Measurements from ENCODE around the gene RNF128. TPM values are rescaled to one million over a fixed set of nuclear protein-coding genes. Genes with fewer than 3 reads are reported as not detected.

The RNF128 gene
- total RNA-seq, 1 donor from 2014 or later: not detected

DNA sequence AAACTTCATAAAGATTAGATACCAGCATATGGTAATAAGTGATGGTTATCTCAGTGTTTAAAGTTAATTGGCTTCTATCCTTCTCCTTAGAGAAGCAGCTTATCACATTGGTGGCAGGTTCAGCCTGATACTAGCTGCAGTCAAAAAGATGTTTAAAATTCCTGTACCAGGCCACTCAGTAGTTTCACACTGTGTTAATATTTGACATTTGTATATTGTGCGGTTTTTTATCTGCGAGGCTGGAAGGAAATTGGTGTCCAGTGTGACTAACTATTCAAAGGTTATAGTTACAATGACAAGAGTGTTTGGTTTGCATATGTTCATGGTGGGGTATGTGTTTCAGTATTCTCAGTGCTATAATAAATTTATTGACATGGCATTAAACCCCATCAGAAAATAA, 48.5 kb downstream of the RNF128 start:
- Mint-ChIP-seq H3K9me3 (ENCODE audit: unreplicated experiment) (no peaks in the 10 kb centered on the region), H3K27me3 (ENCODE audit: unreplicated experiment) (no peaks in the 10 kb centered on the region), H3K4me1 (ENCODE audit: low read depth, unreplicated experiment) (no peaks in the 10 kb centered on the region), H3K36me3 (ENCODE audit: unreplicated experiment) (no peaks in the 10 kb centered on the region), H3K4me3 (ENCODE audit: unreplicated experiment) (no peak overlapping the region), H3K27ac (ENCODE audit: unreplicated experiment) (no peak overlapping the region)
- DNase-seq: no peak
- TF ChIP-seq, protein P1, sequence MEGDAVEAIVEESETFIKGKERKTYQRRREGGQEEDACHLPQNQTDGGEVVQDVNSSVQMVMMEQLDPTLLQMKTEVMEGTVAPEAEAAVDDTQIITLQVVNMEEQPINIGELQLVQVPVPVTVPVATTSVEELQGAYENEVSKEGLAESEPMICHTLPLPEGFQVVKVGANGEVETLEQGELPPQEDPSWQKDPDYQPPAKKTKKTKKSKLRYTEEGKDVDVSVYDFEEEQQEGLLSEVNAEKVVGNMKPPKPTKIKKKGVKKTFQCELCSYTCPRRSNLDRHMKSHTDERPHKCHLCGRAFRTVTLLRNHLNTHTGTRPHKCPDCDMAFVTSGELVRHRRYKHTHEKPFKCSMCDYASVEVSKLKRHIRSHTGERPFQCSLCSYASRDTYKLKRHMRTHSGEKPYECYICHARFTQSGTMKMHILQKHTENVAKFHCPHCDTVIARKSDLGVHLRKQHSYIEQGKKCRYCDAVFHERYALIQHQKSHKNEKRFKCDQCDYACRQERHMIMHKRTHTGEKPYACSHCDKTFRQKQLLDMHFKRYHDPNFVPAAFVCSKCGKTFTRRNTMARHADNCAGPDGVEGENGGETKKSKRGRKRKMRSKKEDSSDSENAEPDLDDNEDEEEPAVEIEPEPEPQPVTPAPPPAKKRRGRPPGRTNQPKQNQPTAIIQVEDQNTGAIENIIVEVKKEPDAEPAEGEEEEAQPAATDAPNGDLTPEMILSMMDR (IDR thresholded peaks at IDR 0.05; ENCODE audit: partially characterized antibody, unreplicated experiment): no peak

DNA sequence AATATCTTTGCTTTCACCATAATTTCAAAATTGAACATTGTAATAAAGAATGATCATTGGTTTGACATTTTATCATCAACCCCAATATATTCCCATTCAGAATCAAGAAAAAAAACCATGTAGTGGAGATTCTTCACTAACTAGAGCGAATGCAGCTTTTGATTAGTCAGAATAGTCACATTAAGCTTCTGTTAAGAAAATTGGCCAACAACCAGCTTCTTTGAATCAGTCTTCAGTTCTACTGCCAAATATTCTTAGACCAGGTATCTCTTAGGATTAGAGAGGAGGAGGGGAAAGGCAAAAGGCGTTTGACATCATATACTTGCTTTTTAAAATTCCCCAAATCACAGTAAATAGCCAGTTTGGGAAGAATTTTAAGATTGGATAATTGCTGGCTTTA, 53.8 kb downstream of the RNF128 start:
- no peaks in the 10 kb centered on the region for H3K27me3 Mint-ChIP-seq (ENCODE audit: unreplicated experiment)
- no peak overlapping the region for H3K4me3 Mint-ChIP-seq (ENCODE audit: unreplicated experiment)
- H3K36me3 Mint-ChIP-seq (ENCODE audit: unreplicated experiment): no peaks in the 10 kb centered on the region
- H3K9me3 Mint-ChIP-seq (ENCODE audit: unreplicated experiment): no peaks in the 10 kb centered on the region
- H3K4me1 Mint-ChIP-seq (ENCODE audit: low read depth, unreplicated experiment): no peaks in the 10 kb centered on the region
- TF ChIP-seq, protein P1 (IDR thresholded peaks at IDR 0.05; ENCODE audit: partially characterized antibody, unreplicated experiment): no peak
- H3K27ac Mint-ChIP-seq (ENCODE audit: unreplicated experiment): no peak overlapping the region
- DNase-seq: no peak

GRCh38 chrX:106780664-106781377, 54.3 kb downstream of the RNF128 start:
- TF ChIP-seq, protein P1 (IDR thresholded peaks at IDR 0.05; ENCODE audit: partially characterized antibody, unreplicated experiment): no peak
- Mint-ChIP-seq H3K27ac (ENCODE audit: unreplicated experiment) (no peak overlapping the region), H3K4me3 (ENCODE audit: unreplicated experiment) (no peak overlapping the region), H3K36me3 (ENCODE audit: unreplicated experiment) (no peaks in the 10 kb centered on the region), H3K4me1 (ENCODE audit: low read depth, unreplicated experiment) (no peaks in the 10 kb centered on the region), H3K9me3 (ENCODE audit: unreplicated experiment) (no peaks in the 10 kb centered on the region), H3K27me3 (ENCODE audit: unreplicated experiment) (no peaks in the 10 kb centered on the region)
- no peak for DNase-seq

GRCh38 chrX:106783716-106784115, 57.2 kb downstream of the RNF128 start:
- DNase-seq: no peak
- Mint-ChIP-seq H3K4me1 (ENCODE audit: low read depth, unreplicated experiment) (no peaks in the 10 kb centered on the region), H3K27ac (ENCODE audit: unreplicated experiment) (no peak overlapping the region), H3K4me3 (ENCODE audit: unreplicated experiment) (no peak overlapping the region), H3K9me3 (ENCODE audit: unreplicated experiment) (no peaks in the 10 kb centered on the region), H3K36me3 (ENCODE audit: unreplicated experiment) (no peaks in the 10 kb centered on the region), H3K27me3 (ENCODE audit: unreplicated experiment) (no peaks in the 10 kb centered on the region)
- TF ChIP-seq, protein P1 (IDR thresholded peaks at IDR 0.05; ENCODE audit: partially characterized antibody, unreplicated experiment): no peak

DNA sequence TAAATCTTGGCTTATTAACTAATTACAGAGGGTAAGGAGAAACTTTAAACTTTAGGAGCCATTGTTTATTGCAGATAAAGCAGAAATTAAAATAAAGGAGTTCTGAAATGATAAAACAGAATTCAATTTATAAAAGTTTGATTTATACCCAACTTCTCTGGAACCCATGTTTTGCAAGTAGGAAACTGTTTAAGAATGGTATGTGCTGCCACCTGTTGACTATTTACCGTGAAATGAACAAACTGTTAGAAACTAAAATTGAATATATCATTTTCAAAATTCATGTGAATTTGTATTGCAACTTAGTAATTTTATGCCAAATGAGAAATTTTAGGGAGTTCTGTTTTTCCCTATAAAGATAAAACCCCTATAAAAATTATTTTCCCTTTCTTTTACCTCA, 65.0 kb downstream of the RNF128 start:
- H3K4me1 Mint-ChIP-seq (ENCODE audit: low read depth, unreplicated experiment): no peaks in the 10 kb centered on the region

More for the DNA sequence above, 65.0 kb downstream of the RNF128 start:
- Mint-ChIP-seq H3K27ac (ENCODE audit: unreplicated experiment) (no peak overlapping the region), H3K4me3 (ENCODE audit: unreplicated experiment) (no peak overlapping the region), H3K36me3 (ENCODE audit: unreplicated experiment) (no peaks in the 10 kb centered on the region), H3K27me3 (ENCODE audit: unreplicated experiment) (no peaks in the 10 kb centered on the region), H3K9me3 (ENCODE audit: unreplicated experiment) (no peaks in the 10 kb centered on the region)
- no peak for DNase-seq
- TF ChIP-seq, protein P1 (IDR thresholded peaks at IDR 0.05; ENCODE audit: partially characterized antibody, unreplicated experiment): no peak
